BJ (cell line): ENCODE measurements around the gene MEDAG. TPM values are rescaled to one million over a fixed set of nuclear protein-coding genes. Genes with fewer than 3 reads are reported as not detected.

Source experiments
- CTCF ChIA-PET: fragments of 350-600 bp; formaldehyde crosslinking; extraction: SDS; loops from one replicate; lab custom pipeline; 2021; ENCODE audit warnings: antibody characterized with exemption, inconsistent platforms; lab: Yijun Ruan, JAX
- POLR2A ChIA-PET: fragments of 300-600 bp; sonication (Branson Sonifier 250); formaldehyde crosslinking; extraction: SDS; loops from one replicate; lab custom pipeline; 2021; ENCODE audit warnings: antibody characterized with exemption; lab: Charles Lee
- DNase-seq: peaks from one replicate; pipeline ENCODE4 v3.0.0-alpha.2; 2011; ENCODE audit warnings: low read depth
- H3K27me3 ChIP-seq: 2 replicates; pipeline ENCODE4 v1.6.0; 2011; ENCODE audit warnings: low read length; ENCODE audit not compliant: control insufficient read depth, insufficient read depth
- H3K36me3 ChIP-seq: 2 replicates; pipeline ENCODE4 v1.5.1; 2011; ENCODE audit warnings: low read length; ENCODE audit not compliant: control insufficient read depth, insufficient read depth
- H3K4me3 ChIP-seq: 2 replicates; pipeline ENCODE4 v1.5.1; 2011; ENCODE audit warnings: low read depth, mild to moderate bottlenecking, control low read depth, low read length
- polyA plus RNA-seq: library from polyadenylated mRNA; depleted of rRNA; stranded (reverse); fragments of >200 nt; gene quantifications from 2 replicates; pipeline ENCODE4 v1.2.3, GENCODE V29; 2011
- TF ChIP-seq, protein P1 (sequence below): IDR thresholded peaks from 2 replicates; pipeline ENCODE4 v1.5.1; 2011; ENCODE audit warnings: low read depth, mild to moderate bottlenecking, control low read depth, inconsistent platforms, low read length, moderate library complexity; ENCODE audit not compliant: insufficient read depth

The MEDAG gene
- polyA plus RNA-seq, 1 experiment: 0.87 TPM

DNA sequence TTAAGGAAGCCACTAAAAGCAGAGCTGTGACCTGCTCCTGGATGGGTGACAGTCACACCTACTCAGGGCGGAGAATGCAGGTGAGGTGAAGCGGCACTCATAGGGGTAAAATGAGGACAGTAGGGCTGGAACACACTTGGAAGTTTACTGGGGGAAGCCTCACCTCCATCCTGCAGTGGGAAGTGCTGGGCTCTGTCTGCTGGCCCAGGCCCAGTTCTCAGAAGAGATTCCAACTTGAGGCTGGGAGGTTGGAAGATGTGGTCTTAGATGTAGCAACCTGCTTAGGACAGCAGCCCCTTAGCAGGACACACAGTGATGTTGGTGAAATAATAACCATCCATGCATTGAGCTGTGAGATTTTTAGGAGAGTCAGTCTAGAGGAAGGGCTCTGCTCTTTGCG lies 4.6 kb downstream of the MEDAG start:
- Histone ChIP-seq H3K4me3 (no peak overlapping the region), H3K36me3 (no peaks in the 10 kb centered on the region), H3K27me3 (peaks cover under 1% of the 10 kb centered on the region; the same call in 1 of the 2 replicates)
- TF ChIP-seq, protein P1, sequence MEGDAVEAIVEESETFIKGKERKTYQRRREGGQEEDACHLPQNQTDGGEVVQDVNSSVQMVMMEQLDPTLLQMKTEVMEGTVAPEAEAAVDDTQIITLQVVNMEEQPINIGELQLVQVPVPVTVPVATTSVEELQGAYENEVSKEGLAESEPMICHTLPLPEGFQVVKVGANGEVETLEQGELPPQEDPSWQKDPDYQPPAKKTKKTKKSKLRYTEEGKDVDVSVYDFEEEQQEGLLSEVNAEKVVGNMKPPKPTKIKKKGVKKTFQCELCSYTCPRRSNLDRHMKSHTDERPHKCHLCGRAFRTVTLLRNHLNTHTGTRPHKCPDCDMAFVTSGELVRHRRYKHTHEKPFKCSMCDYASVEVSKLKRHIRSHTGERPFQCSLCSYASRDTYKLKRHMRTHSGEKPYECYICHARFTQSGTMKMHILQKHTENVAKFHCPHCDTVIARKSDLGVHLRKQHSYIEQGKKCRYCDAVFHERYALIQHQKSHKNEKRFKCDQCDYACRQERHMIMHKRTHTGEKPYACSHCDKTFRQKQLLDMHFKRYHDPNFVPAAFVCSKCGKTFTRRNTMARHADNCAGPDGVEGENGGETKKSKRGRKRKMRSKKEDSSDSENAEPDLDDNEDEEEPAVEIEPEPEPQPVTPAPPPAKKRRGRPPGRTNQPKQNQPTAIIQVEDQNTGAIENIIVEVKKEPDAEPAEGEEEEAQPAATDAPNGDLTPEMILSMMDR: no peak
- CTCF ChIA-PET: no interaction called here
- POLR2A ChIA-PET: no interaction called here
- no peak for DNase-seq

DNA sequence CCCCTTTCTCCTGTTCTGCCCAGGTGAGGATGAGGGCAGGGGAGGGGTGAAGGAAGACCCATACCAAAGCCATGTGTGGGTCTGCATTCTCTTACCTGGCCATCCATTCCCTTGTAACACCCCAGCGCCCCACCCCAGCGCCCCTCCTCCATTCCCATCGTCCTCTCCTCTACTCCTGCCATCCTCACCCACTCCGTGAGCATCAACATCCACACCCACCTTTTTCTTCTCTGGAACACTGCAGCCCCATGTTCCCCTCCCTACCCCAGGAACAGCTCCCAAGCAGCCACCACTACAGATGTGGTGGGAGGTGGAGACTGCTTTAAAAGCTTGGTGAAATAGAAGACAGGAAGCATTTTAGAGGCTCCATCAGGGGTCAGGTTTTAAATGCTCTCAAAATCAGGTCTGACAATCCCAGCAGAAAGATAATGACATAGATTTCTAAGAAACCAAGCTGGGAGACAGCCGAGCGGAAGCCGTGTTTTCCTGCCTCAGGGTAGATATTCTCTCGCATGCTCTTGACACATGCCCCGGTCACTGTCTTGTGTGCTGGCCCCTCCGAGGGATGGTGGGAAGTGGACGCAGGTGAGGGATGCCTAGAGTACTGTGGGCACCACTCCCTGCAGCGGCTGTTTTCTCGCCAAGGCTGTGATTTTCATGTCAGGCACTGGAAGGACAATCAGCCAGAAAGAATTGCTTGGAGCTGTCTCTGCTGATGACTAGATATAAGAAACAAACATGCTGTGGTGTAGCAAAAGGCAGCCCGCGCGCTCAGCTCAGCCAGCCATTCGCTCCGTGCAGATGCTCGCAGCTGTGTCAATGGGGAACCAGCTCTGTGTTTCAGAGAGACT lies 9.8 kb downstream of the MEDAG start:
- DNase-seq: no peak
- H3K4me3 ChIP-seq: no peak overlapping the region; the same call in 1 of the 2 replicates
- no peaks in the 10 kb centered on the region for H3K27me3 ChIP-seq
- H3K36me3 ChIP-seq: no peaks in the 10 kb centered on the region
- POLR2A ChIA-PET: no interaction called here
- TF ChIP-seq, protein P1: no peak
- CTCF ChIA-PET: interaction anchor here (0.9 to 1.1 kb wide), 2 partner anchors 11 to 15 kb away, joined by 3 read pairs; no protein-coding TSS in a partner anchor

DNA sequence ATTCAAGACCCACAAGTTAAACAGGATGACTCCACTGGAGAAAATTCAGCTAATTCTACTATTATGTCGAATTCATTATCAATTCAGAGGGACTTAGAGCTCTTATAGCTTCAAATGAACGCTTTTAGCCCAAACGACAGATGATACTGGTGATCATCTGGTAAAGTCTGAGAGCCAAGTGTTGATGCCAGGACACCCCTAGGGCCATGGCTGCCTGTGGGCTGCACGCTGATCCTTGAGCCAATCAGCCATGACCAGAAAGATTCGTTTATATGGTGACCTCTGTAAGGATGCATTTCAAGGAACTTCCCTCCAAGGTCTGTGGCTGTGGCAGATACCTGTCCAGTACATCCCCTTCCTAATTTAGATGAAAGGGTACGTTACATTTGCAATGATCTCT lies 10.9 kb downstream of the MEDAG start:
- TF ChIP-seq, protein P1: no peak
- ChIA-PET CTCF (interaction anchor here (0.9 kb wide), 1 partner anchor 16 kb away, joined by 3 read pairs; no protein-coding TSS in a partner anchor), POLR2A (no interaction called here)
- no peak for DNase-seq
- Histone ChIP-seq H3K36me3 (no peaks in the 10 kb centered on the region), H3K27me3 (no peaks in the 10 kb centered on the region; the same call in 1 of the 2 replicates), H3K4me3 (no peak overlapping the region)

DNA sequence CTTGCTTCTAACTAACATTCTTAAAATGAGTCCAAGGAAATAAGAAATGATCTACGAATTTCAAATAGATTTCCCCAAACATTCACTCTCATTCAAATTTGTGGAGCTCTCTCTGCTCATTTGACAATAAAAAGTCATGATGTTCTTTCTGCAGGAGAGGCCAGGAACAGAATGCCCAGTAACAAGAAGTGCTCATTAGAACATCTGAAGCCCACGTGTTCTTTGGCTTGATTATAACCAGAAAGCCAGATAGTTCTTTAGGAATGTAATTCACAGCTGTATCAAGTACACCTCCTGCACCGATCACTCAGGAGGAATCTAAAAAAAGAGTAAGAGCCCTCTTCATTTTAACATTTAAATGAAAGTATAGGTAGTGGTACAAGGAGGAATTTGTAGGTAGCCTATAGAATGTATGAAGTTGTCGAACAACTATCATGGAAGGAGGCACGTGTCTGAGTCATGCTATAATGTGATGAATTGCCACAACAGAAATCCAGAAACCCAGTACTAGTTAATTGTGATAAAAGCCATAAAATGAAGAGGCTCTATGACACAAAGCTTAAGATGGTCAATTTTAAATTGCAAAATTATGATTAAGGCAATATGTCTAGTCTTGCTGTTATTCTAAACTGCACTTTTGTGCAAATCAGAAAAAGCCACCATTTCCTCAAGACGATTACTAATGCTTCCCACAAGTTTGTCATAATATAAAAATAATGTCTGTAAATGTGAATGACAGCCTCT lies 12.8 kb downstream of the MEDAG start:
- no peaks in the 10 kb centered on the region; the same call in 1 of the 2 replicates for H3K27me3 ChIP-seq
- no peak overlapping the region for H3K4me3 ChIP-seq
- CTCF ChIA-PET: interaction anchor here (1.0 to 1.8 kb wide), 4 partner anchors 11 to 126 kb away, joined by 3 to 5 read pairs (median 4); partner anchors contain the start of gene TEX26
- TF ChIP-seq, protein P1: no peak
- DNase-seq: no peak
- H3K36me3 ChIP-seq: no peaks in the 10 kb centered on the region
- POLR2A ChIA-PET: no interaction called here
